Transverse colon (tissue), 4 donors: Measurements from ENCODE around the gene SRRM5. TPM values are rescaled to one million over a fixed set of nuclear protein-coding genes. Genes with fewer than 3 reads are reported as not detected.
A peak's percentile ranks its signal among the peaks of the same experiment; 100 is the strongest.

ENCODE experiments used
- DNase-seq: peaks from one replicate; pipeline ENCODE4 v3.0.0-alpha.2; 2019
- H3K27ac ChIP-seq, 4 donors: fragments of 200-600 bp; sonication (generic); 2 replicates each; pipeline ENCODE4 v1.5.1; 2016 to 2018; ENCODE audit warnings: inconsistent platforms in 4 of 4
- H3K27me3 ChIP-seq: fragments of 200-600 bp; sonication (generic); 2 replicates; pipeline ENCODE4 v1.5.1; 2017; ENCODE audit warnings: inconsistent platforms
- H3K36me3 ChIP-seq, 4 donors: fragments of 200-600 bp; sonication (generic); 2 replicates each; pipeline ENCODE4 v1.5.1; 2017 to 2019; ENCODE audit warnings: inconsistent platforms in 4 of 4
- H3K4me1 ChIP-seq, 4 donors: fragments of 200-600 bp; sonication (generic); 2 replicates each; pipeline ENCODE4 v1.5.1; 2017 to 2020; ENCODE audit warnings: inconsistent platforms in 4 of 4
- H3K4me3 ChIP-seq, 4 donors: fragments of 200-600 bp; sonication (generic); 1 replicate in 1 of 4; 2 replicates in 3 of 4; pipeline versions ENCODE4 v1.5.1 to v1.6.1; 2017 to 2019; ENCODE audit warnings: inconsistent platforms in 4 of 4
- H3K9me3 ChIP-seq, 2 donors: fragments of 200-600 bp; sonication (generic); 2 replicates each; pipeline ENCODE4 v1.5.1; 2017 to 2019; ENCODE audit warnings: inconsistent platforms in 2 of 2
- EP300 ChIP-seq: sonication (generic); formaldehyde crosslinking; IDR thresholded peaks from one replicate; pipeline ENCODE4 v1.6.1; 2017; ENCODE audit warnings: antibody characterized with exemption, low read depth
- POLR2A ChIP-seq: fragments of 450-650 bp; IDR thresholded peaks from one replicate; pipeline ENCODE4 v1.6.1; 2016; ENCODE audit warnings: antibody characterized with exemption, mild to moderate bottlenecking, moderate library complexity
- POLR2AphosphoS5 ChIP-seq, 3 donors: sonication (generic); formaldehyde crosslinking; IDR thresholded peaks; one replicate each; pipeline ENCODE4 v1.6.1; 2016; ENCODE audit warnings: antibody characterized with exemption in 3 of 3
- WGBS, 2 donors: methylation state at CpG; one replicate each; pipeline ENCODE4 v1.1.5; 2018; ENCODE audit warnings: low coverage in 1 of 2; 5-methylcytosine and 5-hydroxymethylcytosine counted together
- in situ Hi-C, 4 donors: fragments of 200-750 bp; cut with MboI; loops; one replicate each; pipeline versions ENCODE4 v1.15.0 to v1.15.1; 2017; ENCODE audit warnings: low sequenced_read_pairs in 3 of 4, low pct_ligation_motif_present in 1 of 4, low pct_unique_long_range_greater_than_20kb in 1 of 4
- intact Hi-C: fragments of 100-400 bp; cut with DNase I; formaldehyde crosslinking; loops from one replicate; pipeline ENCODE4 v1.15.1; 2023; ENCODE audit warnings: low total_unique reads
- total RNA-seq, 4 donors: library from RNA; depleted of rRNA; stranded (reverse); fragments of >200 nt; gene quantifications; one replicate each; pipeline ENCODE4 v1.1.0, GENCODE V29; 2016
- TF ChIP-seq, protein P1 (sequence below), 5 experiments: fragments of 200-600 bp in 3 of 5; fragments of 450-650 bp in 2 of 5; sonication (generic) in 3 of 5; IDR thresholded peaks; 1 replicate in 2 of 5; 2 replicates in 3 of 5; pipeline ENCODE4 v1.5.1; 2016 to 2017; ENCODE audit warnings: antibody characterized with exemption in 5 of 5, inconsistent platforms in 3 of 5, mild to moderate bottlenecking in 2 of 5, moderate library complexity in 1 of 5

SRRM5 gene
- total RNA-seq, 4 donors from 2014 or later = 0.14 to 2.2 (median 0.64) TPM; not detected in 1

DNA sequence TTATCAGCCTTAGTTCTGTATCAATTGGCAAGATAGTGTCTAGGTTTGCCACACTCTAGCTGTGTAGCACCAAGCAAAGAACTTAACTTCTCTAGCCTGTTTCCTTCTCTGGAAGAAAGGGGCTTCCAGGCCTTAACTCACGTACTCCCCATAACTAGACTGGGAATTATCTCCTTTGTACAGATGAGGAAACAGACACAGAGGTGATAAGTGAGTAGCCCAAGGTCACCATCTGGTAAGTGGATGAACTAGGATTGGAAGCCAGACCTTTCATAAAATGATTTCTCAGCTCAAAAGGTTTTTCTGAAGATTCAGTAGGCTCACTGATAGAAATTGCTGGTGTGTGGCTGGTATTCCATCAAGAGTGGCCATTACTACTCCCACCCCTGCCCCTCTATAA, 4.4 kb downstream of the SRRM5 start:
- in situ Hi-C loops (no loop called here), intact Hi-C loops (no loop called here)
- Histone ChIP-seq H3K9me3 (no peaks in the 10 kb centered on the region), H3K27ac (no peak overlapping the region), H3K36me3 (no peaks in the 10 kb centered on the region), H3K4me1 (peaks cover 0 to 13% (median 11%) of the 10 kb centered on the region in 4 donors), H3K27me3 (no peaks in the 10 kb centered on the region), H3K4me3 (no peak overlapping the region)
- no peak for DNase-seq
- 96% methylated on average over 1 of the region's 1 CpG; no CpG with 5 or more reads in 1 of the 2 donors for WGBS, 2 donors
- TF ChIP-seq, protein P1, sequence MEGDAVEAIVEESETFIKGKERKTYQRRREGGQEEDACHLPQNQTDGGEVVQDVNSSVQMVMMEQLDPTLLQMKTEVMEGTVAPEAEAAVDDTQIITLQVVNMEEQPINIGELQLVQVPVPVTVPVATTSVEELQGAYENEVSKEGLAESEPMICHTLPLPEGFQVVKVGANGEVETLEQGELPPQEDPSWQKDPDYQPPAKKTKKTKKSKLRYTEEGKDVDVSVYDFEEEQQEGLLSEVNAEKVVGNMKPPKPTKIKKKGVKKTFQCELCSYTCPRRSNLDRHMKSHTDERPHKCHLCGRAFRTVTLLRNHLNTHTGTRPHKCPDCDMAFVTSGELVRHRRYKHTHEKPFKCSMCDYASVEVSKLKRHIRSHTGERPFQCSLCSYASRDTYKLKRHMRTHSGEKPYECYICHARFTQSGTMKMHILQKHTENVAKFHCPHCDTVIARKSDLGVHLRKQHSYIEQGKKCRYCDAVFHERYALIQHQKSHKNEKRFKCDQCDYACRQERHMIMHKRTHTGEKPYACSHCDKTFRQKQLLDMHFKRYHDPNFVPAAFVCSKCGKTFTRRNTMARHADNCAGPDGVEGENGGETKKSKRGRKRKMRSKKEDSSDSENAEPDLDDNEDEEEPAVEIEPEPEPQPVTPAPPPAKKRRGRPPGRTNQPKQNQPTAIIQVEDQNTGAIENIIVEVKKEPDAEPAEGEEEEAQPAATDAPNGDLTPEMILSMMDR (IDR thresholded peaks at IDR 0.05) = no peak
- TF ChIP-seq EP300 (no peak), POLR2A (no peak), POLR2AphosphoS5 (IDR thresholded peaks at IDR 0.05) (no peak)

DNA sequence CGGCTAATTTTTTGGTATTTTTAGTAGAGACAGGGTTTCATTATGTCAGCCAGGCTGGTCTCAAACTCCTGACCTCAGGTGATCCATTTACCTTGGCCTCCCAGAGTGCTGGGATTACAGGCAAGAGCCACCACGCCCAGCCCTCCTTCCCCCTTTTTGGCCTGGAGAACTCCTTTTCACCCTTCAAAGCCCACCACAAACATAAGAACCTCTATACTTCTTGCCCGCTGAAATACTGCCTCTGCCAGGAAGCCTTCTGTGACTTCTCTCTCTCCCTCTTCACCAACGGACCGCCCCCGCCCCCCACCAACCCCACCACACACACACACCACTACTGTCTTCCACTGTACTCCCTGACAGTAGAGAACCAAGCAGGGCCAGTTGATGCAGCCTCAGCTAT, 5.1 kb downstream of the SRRM5 start:
- no peak for DNase-seq
- Histone ChIP-seq H3K4me1 (peaks cover 0 to 13% (median 11%) of the 10 kb centered on the region in 4 donors), H3K9me3 (no peaks in the 10 kb centered on the region), H3K4me3 (no peak overlapping the region), H3K36me3 (no peaks in the 10 kb centered on the region), H3K27me3 (no peaks in the 10 kb centered on the region), H3K27ac (no peak overlapping the region)
- intact Hi-C loops = no loop called here
- 93 to 94% methylated on average over 4 to 6 of the region's 6 CpGs for WGBS, 2 donors
- in situ Hi-C loops = no loop called here
- TF ChIP-seq POLR2A (no peak), EP300 (no peak), POLR2AphosphoS5 (IDR thresholded peaks at IDR 0.05) (no peak)
- TF ChIP-seq, protein P1 (IDR thresholded peaks at IDR 0.05) = no peak

DNA sequence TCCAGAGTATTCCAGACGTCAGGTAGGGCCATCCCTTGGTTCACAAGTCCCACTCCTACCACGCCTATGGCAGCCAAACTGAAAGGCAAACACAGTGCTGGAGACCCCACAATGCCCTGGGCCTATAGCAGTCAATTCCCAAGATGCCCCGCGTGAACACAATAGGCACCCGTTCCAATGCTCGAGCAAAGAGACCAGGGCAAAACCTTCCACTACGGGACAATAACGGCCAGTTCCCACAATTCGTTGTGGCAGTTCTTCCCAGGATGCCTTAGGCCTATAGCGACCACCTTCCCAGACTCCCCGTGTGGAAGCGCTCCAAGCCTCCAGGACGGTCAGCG, 7.0 kb downstream of the SRRM5 start:
- peak overlapping the region; percentile 65 to 91 (median 70) for H3K4me3 ChIP-seq
- WGBS, 2 donors = 1% methylated on average over 10 of the region's 14 CpGs; no CpG with 5 or more reads in 1 of the 2 donors
- in situ Hi-C loops = no loop called here
- DNase-seq = no peak
- H3K27me3 ChIP-seq = no peaks in the 10 kb centered on the region
- H3K36me3 ChIP-seq = no peaks in the 10 kb centered on the region
- intact Hi-C loops = no loop called here
- no peaks in the 10 kb centered on the region for H3K9me3 ChIP-seq
- peaks cover 0 to 13% (median 11%) of the 10 kb centered on the region in 4 donors for H3K4me1 ChIP-seq
- H3K27ac ChIP-seq = peak overlapping the region; percentile 88 to 98 (median 94)
- TF ChIP-seq POLR2A = no peak
- TF ChIP-seq, protein P1 (IDR thresholded peaks at IDR 0.05) = no peak
- no peak for TF ChIP-seq POLR2AphosphoS5 (IDR thresholded peaks at IDR 0.05)
- no peak for TF ChIP-seq EP300

DNA sequence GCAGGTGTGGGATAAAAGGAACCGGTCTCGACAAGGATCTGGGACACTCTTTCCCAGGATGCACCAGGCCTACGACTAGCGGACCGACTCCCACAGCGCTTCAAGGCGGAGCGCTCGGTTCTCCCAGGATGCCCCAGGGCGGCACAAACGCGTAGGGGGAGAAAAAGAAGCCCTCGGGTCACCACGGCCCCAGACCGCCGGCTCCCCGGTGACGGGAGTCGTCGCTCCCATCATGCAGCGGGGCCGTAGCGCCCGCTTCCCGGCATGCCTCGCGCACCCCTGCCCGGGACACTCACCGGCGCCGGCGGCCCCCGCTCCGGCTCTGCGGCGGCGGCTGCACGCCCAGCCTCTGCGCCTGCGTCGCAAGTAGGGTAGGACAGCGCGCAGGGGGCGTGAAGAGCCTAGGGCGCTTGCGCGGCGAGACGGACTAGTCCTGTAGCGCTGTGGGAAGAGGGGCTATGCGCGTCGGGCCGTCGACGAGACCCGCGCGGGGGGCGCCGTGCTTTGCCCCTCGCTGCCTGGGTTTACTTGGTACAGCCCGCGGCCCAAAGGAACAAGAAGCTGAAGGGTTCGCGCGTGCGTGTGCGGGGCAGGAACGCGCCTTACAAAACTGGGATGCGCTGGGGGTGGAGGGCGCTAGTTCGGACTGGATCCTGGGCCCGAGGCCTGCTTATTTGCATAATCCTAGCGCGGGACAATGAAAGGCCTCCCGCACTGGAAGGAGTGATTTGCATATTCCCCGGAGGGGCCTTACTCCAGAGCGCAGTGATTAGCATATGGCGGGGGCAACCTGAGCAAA, 7.6 kb downstream of the SRRM5 start, which contains the start of gene ZNF428:
Gene ZNF428 (minus strand): TSS at position 368 of the 799 bp plus-strand sequence. CDS start 5,325 bp downstream, outside the sequence.
- peak within 1 kb of the TSS; percentile 65 to 91 (median 70) for H3K4me3 ChIP-seq

More for the DNA sequence above, 7.6 kb downstream of the SRRM5 start, which contains the start of gene ZNF428:
- WGBS, 2 donors = 0% methylated on average over 70 of the region's 81 CpGs; no CpG with 5 or more reads in 1 of the 2 donors
- Histone ChIP-seq H3K27me3 (no peaks in the 10 kb centered on the region), H3K9me3 (no peaks in the 10 kb centered on the region), H3K36me3 (no peaks in the 10 kb centered on the region), H3K27ac (peak within 1 kb of the TSS; percentile 88 to 98 (median 94)), H3K4me1 (peaks cover 0 to 13% (median 11%) of the 10 kb centered on the region in 4 donors)
- TF ChIP-seq POLR2A = peak; percentile 72
- peak; percentile 61 to 83 (median 82) for TF ChIP-seq POLR2AphosphoS5 (IDR thresholded peaks at IDR 0.05)
- no peak for TF ChIP-seq EP300
- intact Hi-C loops = no loop called here
- in situ Hi-C loops = no loop called here
- DNase-seq = peak; percentile 87
